GM21526 (cell line): ENCODE data around the gene KLHL28.
"Not testable (repeated sequence)": the region's sequence is repeated elsewhere in the genome, so short reads cannot be mapped to it uniquely, and the experiment has no call there.

ENCODE experiments used
- ATAC-seq: cut with Tn5 transposase; IDR thresholded peaks from one replicate; pipeline ENCODE4 v1.9.1; 2021; ENCODE audit warnings: moderate library complexity; ENCODE audit not compliant: unreplicated experiment, low FRiP score

Gene KLHL28

GRCh38 chr14:44898551-44898950, 63.2 kb downstream of the KLHL28 start:
- no peak for ATAC-seq

- no peak for ATAC-seq
These were observed 63.9 kb downstream of the KLHL28 start for GRCh38 chr14:44897845-44898151.

- peak; percentile 93 for ATAC-seq
These were observed 64.5 kb downstream of the KLHL28 start for GRCh38 chr14:44897041-44897844.

DNA sequence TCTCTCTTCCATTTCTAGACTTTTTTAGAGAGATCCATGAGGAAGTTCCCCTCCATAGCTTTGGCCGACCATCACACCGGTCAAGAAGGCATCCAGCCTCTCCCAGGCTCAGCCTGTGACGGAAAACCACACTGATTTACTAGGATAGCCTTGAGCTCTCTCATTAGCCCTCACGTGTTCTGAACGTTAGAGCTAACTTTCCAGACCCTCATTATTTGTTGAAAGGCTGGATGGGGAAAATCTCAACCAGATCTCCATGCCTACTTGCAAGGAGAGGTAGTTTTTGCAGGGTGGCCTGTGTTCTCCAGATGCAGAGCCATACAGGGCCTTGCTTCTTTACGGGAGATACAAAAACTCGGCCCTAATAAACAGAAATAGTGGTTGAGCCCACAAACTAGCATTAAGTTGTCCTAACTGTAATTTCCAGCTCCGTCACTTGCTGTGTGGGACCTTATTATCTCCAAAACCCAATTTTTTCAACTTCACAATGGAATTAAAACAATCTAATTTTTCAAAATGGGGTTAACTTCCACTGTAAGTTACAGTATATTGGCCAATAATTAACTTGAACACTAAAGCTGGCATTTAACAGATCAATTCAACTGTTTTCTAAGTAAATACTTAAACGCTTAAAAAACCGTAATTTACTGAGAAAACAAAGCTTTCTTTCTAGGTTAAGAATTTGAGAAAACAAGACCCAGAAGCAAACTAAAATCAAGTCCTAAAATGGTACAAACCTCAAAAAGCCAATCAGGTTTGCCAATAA, 65.3 kb downstream of the KLHL28 start:
- ATAC-seq: no peak

DNA sequence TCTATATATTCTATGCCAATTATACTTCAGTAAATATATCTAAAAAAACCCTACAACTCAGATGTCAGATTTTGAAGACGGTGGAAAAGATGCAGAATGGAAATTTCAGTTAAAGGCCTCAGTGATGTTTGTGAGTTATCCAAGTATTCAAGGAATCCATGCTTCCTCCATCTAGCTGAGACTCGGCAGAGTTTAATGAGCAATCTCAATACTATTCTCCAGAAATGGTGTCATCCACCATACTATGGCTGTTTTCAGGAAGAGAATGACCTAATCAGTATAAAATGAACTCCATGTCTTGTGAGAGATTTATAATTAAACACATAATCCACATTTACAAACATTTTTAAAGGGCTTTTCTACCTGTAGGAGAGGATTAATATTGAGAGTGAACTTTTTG, 66.0 kb downstream of the KLHL28 start:
- no peak for ATAC-seq

DNA sequence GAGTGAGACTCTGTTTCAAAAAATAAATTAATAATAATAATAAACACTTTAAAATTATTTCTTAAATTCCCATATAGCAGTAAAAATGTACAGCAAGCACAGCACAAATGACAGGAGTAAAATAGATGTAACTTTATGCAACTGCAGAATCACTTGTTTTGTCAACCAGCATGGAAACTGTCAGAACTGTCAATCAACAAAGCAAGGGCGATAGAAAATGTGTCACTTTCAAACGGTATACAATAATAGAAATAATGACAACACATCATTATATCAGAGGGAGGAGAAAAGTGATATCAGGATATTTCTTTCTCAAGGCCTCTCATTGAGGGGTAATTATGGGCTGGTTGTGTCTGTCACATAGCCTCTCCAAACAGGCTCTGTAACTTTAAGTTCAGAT, 68.2 kb downstream of the KLHL28 start:
- no peak for ATAC-seq

- not testable (repeated sequence) for ATAC-seq
These were observed 69.9 kb downstream of the KLHL28 start for GRCh38 chr14:44891726-44892372.

- ATAC-seq: no peak
These were observed 71.9 kb downstream of the KLHL28 start for GRCh38 chr14:44889595-44890471.

- no peak for ATAC-seq
These were observed 74.2 kb downstream of the KLHL28 start for GRCh38 chr14:44887596-44887955.

DNA sequence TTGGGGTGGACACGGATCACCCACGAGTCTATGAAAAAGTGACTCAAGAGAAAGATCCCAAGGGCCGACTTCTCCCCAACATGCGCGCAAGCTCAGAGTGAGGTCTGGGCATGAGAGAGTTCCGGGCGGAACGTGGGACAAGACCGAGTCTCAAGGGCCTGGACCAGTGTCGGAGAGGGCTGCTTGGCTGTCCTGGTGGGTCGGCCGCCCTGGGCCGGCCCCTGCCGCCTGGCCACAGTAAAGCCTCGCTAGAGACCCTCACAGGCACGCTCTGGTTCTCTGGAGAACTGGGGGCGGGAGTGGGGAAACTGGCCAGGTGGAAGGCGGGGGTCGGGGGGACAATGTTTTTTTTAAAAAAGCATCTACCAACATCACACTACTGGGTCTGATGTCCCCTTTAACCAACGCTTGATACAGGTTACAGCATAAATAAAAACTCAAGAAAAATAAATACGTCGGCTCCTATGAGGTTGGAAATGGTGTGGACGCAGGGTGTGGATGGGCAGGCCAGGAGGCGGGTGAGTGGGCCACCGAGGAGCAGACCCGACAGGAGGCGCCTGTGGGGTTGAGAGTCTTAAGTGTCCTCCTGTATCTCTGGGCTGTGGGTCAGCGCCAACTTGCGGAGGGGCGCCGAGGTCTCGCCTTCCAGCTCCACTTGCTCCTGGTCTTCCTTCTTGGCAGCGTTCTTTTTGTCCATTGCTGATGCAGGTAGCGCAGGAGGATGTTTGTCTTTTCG, 74.7 kb downstream of the KLHL28 start:
- ATAC-seq: no peak

DNA sequence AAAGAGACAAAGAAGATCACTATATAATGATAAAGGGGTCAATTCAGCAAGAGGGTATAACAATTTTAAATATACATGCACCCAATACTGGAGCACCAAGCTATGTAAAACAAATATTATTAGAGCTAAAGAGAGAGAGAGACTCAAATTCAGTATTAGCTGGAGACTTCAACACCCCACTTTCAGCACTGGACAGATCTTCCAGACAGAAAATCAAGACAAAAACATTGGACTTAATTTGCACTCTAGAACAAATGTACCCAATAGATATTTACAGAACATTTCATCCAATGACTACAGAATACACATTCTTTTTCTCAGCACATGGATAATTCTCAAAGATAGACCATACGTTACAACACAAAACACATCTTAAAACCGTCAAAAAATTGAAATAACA, 81.0 kb downstream of the KLHL28 start:
- ATAC-seq: no peak
